RWPE1 (cell line): ENCODE results near the gene JMJD8.
A peak's percentile ranks its signal among the peaks of the same experiment; 100 is the strongest.

ENCODE experiments used
- CTCF ChIA-PET: fragments of 350-600 bp; sonication (Branson Sonifier 250); formaldehyde crosslinking; extraction: SDS; loops from one replicate; lab custom pipeline; 2021; lab: Yijun Ruan, JAX
- POLR2A ChIA-PET: fragments of 400-600 bp; formaldehyde crosslinking; extraction: SDS; loops from one replicate; lab custom pipeline; 2020; ENCODE audit warnings: antibody characterized with exemption; ENCODE audit not compliant: low non-redundant PET; lab: Yijun Ruan, JAX
- DNase-seq: peaks from one replicate; pipeline ENCODE4 v3.0.0; 2012; ENCODE audit warnings: low spot score
- H3K27ac ChIP-seq: fragments of 450-650 bp; 2 replicates; pipeline ENCODE4 v1.5.1; 2017
- TF ChIP-seq, protein P1 (sequence below): fragments of 450-650 bp; conservative IDR thresholded peaks from 2 replicates; pipeline ENCODE4 v1.5.1; 2017; ENCODE audit warnings: low read depth, mild to moderate bottlenecking

JMJD8 gene

DNA sequence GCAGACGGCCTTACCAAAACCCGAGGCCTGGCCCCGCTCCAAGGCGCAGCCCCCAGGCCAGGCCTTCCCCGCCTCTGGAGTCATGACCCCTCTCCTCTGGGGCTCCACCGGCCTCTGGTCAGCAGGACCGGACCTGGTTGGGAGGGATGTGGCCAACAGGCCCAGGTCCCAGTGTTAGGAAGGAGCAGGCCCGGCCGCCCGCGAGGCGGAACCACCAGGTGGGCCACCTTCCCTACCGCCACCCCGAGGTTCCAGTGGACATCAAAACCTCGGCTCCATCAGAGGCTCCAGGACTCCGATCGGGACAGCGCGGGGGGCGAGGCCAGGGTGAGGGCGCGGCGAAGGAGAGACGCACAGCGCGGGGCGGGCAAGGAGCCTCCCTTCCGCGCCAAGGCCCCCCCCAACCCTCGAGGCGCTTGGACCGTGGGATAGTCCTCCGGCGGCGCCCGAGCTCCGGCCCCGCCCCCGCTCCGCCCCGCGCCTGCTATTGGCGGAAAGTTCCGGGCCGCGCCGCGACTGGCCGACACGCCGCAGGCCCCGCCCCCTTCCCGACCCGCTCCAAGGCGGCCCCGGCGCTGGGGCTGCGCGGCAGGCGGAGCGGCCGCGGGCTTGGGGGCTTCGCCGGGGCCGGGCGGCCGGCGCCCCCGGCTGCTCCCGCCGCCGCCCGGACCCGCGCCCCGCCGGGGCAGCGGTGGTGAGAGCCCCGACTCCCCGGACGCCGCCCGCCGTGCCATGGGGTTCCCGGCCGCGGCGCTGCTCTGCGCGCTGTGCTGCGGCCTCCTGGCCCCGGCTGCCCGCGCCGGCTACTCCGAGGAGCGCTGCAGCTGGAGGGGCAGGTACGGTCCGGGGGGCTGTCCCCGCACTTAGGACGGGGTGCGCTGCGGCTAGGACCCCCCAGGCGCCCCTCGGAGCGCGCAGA is 30.7 kb upstream of the JMJD8 start, which contains the start of gene METRN:
TSS of gene METRN (plus strand) at position 561 of the 919 bp plus-strand sequence. CDS start at position 733, 172 bp downstream.
- POLR2A ChIA-PET: interaction anchor here (0.6 kb wide), 1 partner anchor 8 kb away, joined by 6 read pairs; no protein-coding TSS in a partner anchor
- peak; percentile 84 for DNase-seq
- CTCF ChIA-PET: interaction anchor here (1.2 to 1.4 kb wide), 4 partner anchors 31 to 81 kb away, joined by 3 to 5 read pairs (median 4); partner anchors contain the start of gene JMJD8
- TF ChIP-seq, protein P1, sequence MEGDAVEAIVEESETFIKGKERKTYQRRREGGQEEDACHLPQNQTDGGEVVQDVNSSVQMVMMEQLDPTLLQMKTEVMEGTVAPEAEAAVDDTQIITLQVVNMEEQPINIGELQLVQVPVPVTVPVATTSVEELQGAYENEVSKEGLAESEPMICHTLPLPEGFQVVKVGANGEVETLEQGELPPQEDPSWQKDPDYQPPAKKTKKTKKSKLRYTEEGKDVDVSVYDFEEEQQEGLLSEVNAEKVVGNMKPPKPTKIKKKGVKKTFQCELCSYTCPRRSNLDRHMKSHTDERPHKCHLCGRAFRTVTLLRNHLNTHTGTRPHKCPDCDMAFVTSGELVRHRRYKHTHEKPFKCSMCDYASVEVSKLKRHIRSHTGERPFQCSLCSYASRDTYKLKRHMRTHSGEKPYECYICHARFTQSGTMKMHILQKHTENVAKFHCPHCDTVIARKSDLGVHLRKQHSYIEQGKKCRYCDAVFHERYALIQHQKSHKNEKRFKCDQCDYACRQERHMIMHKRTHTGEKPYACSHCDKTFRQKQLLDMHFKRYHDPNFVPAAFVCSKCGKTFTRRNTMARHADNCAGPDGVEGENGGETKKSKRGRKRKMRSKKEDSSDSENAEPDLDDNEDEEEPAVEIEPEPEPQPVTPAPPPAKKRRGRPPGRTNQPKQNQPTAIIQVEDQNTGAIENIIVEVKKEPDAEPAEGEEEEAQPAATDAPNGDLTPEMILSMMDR: no peak
- peak within 1 kb of the TSS; percentile 95 for H3K27ac ChIP-seq

DNA sequence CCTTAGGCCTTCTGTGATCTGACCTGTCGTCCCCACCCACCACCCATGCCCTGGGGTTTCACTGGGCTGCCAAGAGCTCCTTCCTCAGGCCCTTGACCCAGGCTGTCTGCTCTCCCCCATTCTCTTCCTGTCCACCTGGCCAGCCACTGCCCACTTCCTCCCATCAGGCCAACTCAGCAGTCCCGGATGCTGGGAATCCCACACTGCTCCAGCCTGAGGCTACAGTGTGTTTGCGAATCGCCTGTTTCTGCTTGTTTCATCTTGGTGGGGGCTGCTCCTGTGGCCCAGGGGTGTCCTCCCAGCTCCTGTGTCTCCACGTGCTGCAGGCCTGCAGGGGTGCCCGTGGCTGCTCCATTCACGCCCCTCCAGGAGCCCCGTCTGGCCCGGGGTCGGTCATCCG is 29.9 kb upstream of the JMJD8 start:
- peak overlapping the region; percentile 95 for H3K27ac ChIP-seq
- POLR2A ChIA-PET: interaction anchor here (1.7 kb wide), 1 partner anchor 11 kb away, joined by 5 read pairs; no protein-coding TSS in a partner anchor
- no peak for DNase-seq
- TF ChIP-seq, protein P1: no peak
- CTCF ChIA-PET: interaction anchor here (1.2 kb wide), 1 partner anchor 71 kb away, joined by 5 read pairs; no protein-coding TSS in a partner anchor

DNA sequence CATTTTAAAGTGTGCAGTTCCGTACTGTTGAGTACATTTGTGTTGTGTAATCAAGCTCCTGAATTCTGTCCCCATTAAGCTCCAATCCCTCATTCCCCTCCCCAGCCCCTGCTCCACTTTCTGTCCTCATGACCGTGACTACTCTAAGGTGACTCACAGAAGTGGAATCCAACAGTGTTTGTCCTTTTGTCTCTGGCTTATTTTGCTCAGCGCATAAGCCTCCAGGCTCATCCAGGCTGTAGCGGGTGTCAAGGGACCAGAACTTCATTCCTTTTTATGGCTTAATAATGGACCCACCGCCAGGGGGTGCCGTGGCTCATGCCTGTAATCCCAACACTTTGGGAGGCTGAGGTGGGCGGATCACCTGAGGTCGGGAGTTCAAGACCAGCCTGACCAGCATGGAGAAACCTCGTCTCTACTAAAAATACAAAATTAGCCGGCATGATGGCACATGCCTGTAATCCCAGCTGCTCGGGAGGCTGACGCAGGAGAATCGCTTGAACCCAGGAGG is 28.7 kb upstream of the JMJD8 start:
- ChIA-PET POLR2A (interaction anchor here (0.8 to 1.7 kb wide), 2 partner anchors 8 to 10 kb away, joined by 3 to 5 read pairs; partner anchors contain the start of gene ANTKMT), CTCF (interaction anchor here (0.8 to 1.8 kb wide), 5 partner anchors 10 to 98 kb away, joined by 3 to 11 read pairs (median 5); partner anchors contain the start of gene CIAO3)
- DNase-seq: peak; percentile 87

DNA sequence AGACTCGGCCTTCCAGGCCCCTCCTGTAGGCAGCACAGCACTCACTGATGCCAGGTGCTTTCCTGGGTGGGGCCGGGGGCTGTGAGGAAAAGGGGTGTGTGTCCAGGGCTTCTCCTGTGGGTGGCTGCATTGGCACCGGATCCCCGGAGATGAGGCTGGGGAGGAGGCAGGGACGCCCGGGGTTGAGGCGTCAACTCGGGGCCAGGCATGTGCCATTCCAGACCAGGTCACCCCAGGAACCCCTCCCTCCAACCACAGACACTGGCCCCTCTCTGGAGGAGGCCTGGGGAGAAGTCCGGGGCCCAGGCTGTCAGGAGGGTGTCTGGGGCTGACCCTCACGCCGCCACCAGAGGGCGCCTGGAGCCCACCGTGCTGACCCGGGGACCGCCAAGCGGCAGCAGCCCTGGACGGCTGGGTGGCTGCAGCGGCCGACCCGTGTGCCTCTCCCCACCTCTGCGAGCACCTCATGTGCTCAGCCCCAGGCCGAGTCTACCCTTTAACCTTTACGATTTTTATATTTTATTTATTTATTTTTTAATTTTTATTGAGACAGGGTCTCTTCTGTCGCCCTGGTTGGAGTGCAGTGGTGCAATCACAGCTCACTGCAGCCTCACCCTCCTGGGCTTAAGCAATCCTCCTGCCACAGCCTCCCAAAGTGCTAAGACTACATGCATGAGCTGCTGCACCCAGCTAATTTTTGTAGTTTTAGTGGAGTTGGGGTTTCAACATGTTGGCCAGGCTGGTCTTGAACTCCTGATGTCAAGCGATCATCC is 27.6 kb upstream of the JMJD8 start:
- TF ChIP-seq, protein P1: peak; percentile 92
- peak overlapping the region; percentile 95 for H3K27ac ChIP-seq
- POLR2A ChIA-PET: interaction anchor here (0.6 to 0.7 kb wide), 2 partner anchors 23 to 74 kb away, joined by 3 read pairs; no protein-coding TSS in a partner anchor
- CTCF ChIA-PET: interaction anchor here (0.6 to 1.8 kb wide), 9 partner anchors 9 to 637 kb away, joined by 3 to 11 read pairs (median 3); partner anchors contain the start of genes ANTKMT, CIAO3 and RPUSD1
- DNase-seq: peak; percentile 70

More for the DNA sequence above, 28.7 kb upstream of the JMJD8 start:
- peak overlapping the region; percentile 95 for H3K27ac ChIP-seq
- TF ChIP-seq, protein P1: peak; percentile 61

DNA sequence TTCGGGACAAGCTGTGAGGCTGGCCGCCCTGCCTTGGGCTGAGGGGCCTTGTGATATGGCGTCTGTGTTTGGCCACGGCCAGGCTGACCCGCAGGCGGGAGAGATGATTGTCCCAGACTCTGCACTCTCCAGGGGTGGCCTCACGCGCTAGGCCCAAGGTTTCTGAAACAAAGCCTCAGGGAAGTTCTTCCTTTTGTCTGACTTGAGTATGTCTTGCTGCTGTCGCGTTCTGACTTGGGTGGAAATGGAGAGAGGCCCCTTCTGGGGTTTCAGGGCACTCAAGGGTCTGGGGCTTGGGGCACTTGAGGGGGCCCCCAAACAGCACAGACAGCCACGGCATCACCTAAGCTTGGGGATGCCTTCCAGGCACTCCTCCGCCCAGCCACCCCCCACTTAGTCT is 26.9 kb upstream of the JMJD8 start:
- POLR2A ChIA-PET: interaction anchor here (0.6 to 0.9 kb wide), 2 partner anchors 22 to 77 kb away, joined by 3 read pairs; partner anchors contain the start of genes CHTF18 and RPUSD1

More for the DNA sequence above, 26.9 kb upstream of the JMJD8 start:
- DNase-seq: no peak
- H3K27ac ChIP-seq: peak overlapping the region; percentile 95
- TF ChIP-seq, protein P1: no peak
- CTCF ChIA-PET: interaction anchor here (0.5 to 0.9 kb wide), 3 partner anchors 22 to 92 kb away, joined by 3 to 4 read pairs (median 3); partner anchors contain the start of gene RPUSD1
